SH-SY5Y (cell line): Measurements from ENCODE around the gene NELL2.

ENCODE experiments used
- GATA2 ChIP-seq: IDR thresholded peaks from 2 replicates; pipeline ENCODE4 v1.6.1; 2011; ENCODE audit warnings: mild to moderate bottlenecking, low read depth, low read length
- GATA3 ChIP-seq: IDR thresholded peaks from 2 replicates; pipeline ENCODE4 v1.6.1; 2011; ENCODE audit warnings: low read depth, mild to moderate bottlenecking, low read length, moderate library complexity

DNA sequence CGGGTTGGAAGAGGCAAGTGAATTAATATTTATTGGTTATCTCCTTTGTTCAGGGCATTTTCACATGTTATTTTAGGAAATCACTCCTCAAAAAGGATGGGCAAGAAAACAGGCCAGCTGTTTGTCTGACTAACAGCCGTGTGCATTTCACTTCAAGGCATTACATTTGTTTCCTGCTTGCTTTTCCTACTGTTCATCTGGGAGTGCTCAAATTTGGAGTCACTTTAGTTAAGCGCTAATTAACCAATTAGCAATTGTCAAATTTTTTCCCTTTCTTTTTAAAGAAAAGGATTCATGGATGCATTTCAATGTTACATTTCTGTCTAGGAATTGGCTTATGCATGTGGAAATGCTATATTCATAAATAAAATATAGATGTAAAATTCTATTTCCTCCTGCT is 415.9 kb downstream of the NELL2 start:
- no peak for TF ChIP-seq GATA2
- no peak for TF ChIP-seq GATA3
